Left lung (tissue), 10 donors: Measurements from ENCODE around the gene TSHZ3. TPM values are rescaled to one million over a fixed set of nuclear protein-coding genes. Genes with fewer than 3 reads are reported as not detected.

Source experiments
- ATAC-seq: fragments of 200-7000 bp; cut with Tn5 transposase; one replicate; pipeline ENCODE4 v1.9.1; 2020; ENCODE audit warnings: moderate library complexity
- DNase-seq, 4 donors: peaks; one replicate each; pipeline ENCODE4 v3.0.0-alpha.2; 2013 to 2020
- H3K27ac ChIP-seq, 2 donors: fragments of 200-600 bp; sonication (generic) in 1 of 2; one replicate each; pipeline versions ENCODE4 v1.5.0 to v1.8.0; 2020 to 2021
- H3K27me3 ChIP-seq, 2 donors: fragments of 200-600 bp; sonication (generic) in 1 of 2; one replicate each; pipeline versions ENCODE4 v1.5.0 to v1.8.0; 2020 to 2021
- H3K36me3 ChIP-seq, 2 donors: fragments of 200-600 bp; sonication (generic) in 1 of 2; one replicate each; pipeline versions ENCODE4 v1.5.0 to v1.8.0; 2020 to 2021
- H3K4me1 ChIP-seq, 2 donors: fragments of 200-600 bp; one replicate each; pipeline ENCODE4 v1.8.0; 2021
- H3K4me3 ChIP-seq, 2 donors: fragments of 200-600 bp; sonication (generic) in 1 of 2; one replicate each; pipeline versions ENCODE4 v1.5.0 to v1.8.0; 2020 to 2021; ENCODE audit warnings: mild to moderate bottlenecking in 1 of 2
- H3K9me3 ChIP-seq, 2 donors: fragments of 200-600 bp; sonication (generic) in 1 of 2; one replicate each; pipeline versions ENCODE4 v1.5.0 to v1.8.0; 2020 to 2021
- CTCF ChIP-seq, 2 donors: fragments of 200-600 bp; sonication (generic) in 1 of 2; IDR thresholded peaks; one replicate each; pipeline versions ENCODE4 v1.5.0 to v1.8.0; 2021; ENCODE audit warnings: antibody characterized with exemption in 2 of 2
- intact Hi-C, 2 donors: fragments of 100-400 bp; cut with DNase I; formaldehyde crosslinking; loops; one replicate each; pipeline versions ENCODE4 v1.11.2 to v1.14.2; 2022
- polyA plus RNA-seq, 6 donors: library from polyadenylated mRNA; unstranded; fragments of 120-200 nt; gene quantifications; one replicate each; pipeline ENCODE4 v1.2.1, GENCODE V29; 2013; ENCODE audit not compliant: insufficient read length in 6 of 6
- total RNA-seq, 2 donors: library from RNA; stranded (reverse); fragmentation: NEBNext Ultra II Directional; extraction: Animal tissue kit (Norgen Biotek cat#: 25700); gene quantifications; one replicate each; pipeline ENCODE4 v1.2.1, GENCODE V29; 2021
- donor health status: DM: no; HTN: yes; CAD: no.
- donor health status: DM: no; HTN: no; CAD: no.

The TSHZ3 gene
- total and polyA plus RNA-seq, 8 donors: 6.7 to 42.9 (median 35.2) TPM

GRCh38 chr19:31385744-31386143 is 36.5 kb upstream of the TSHZ3 start:
- no peaks in the 10 kb centered on the region for H3K4me1 ChIP-seq
- no peaks in the 10 kb centered on the region for H3K36me3 ChIP-seq
- DNase-seq: no peak
- H3K9me3 ChIP-seq: no peaks in the 10 kb centered on the region
- H3K27me3 ChIP-seq: peaks cover 0 to 4% of the 10 kb centered on the region in 2 donors
- intact Hi-C loops: no loop called here
- H3K4me3 ChIP-seq: no peak overlapping the region
- TF ChIP-seq CTCF (IDR thresholded peaks at IDR 0.05): no peak
- ATAC-seq: no peak
- no peak overlapping the region for H3K27ac ChIP-seq

GRCh38 chr19:31383553-31383952 is 34.3 kb upstream of the TSHZ3 start:
- DNase-seq (no peak), ATAC-seq (no peak)
- Histone ChIP-seq H3K4me3 (no peak overlapping the region), H3K27me3 (peaks cover 0 to 4% of the 10 kb centered on the region in 2 donors), H3K27ac (no peak overlapping the region), H3K4me1 (no peaks in the 10 kb centered on the region), H3K9me3 (no peaks in the 10 kb centered on the region), H3K36me3 (no peaks in the 10 kb centered on the region)
- intact Hi-C loops: no loop called here
- no peak for TF ChIP-seq CTCF (IDR thresholded peaks at IDR 0.05)

GRCh38 chr19:31380854-31381253 is 31.6 kb upstream of the TSHZ3 start:
- no peak for DNase-seq
- intact Hi-C loops: no loop called here
- Histone ChIP-seq H3K27me3 (peaks cover 0 to 4% of the 10 kb centered on the region in 2 donors), H3K27ac (no peak overlapping the region), H3K36me3 (no peaks in the 10 kb centered on the region), H3K4me3 (no peak overlapping the region), H3K9me3 (no peaks in the 10 kb centered on the region), H3K4me1 (no peaks in the 10 kb centered on the region)
- ATAC-seq: no peak
- TF ChIP-seq CTCF (IDR thresholded peaks at IDR 0.05): no peak

GRCh38 chr19:31378404-31378803 is 29.2 kb upstream of the TSHZ3 start:
- ATAC-seq (peak; percentile 76), DNase-seq (peak in 1 of 4 donors; percentile 45)
- peak overlapping the region in 1 of 2 donors; percentile 19 for H3K27ac ChIP-seq
- no peak for TF ChIP-seq CTCF (IDR thresholded peaks at IDR 0.05)
- no peaks in the 10 kb centered on the region for H3K9me3 ChIP-seq
- intact Hi-C loops: no loop called here
- H3K36me3 ChIP-seq: no peaks in the 10 kb centered on the region
- no peaks in the 10 kb centered on the region for H3K4me1 ChIP-seq
- H3K27me3 ChIP-seq: no peaks in the 10 kb centered on the region
- H3K4me3 ChIP-seq: no peak overlapping the region

GRCh38 chr19:31377736-31378135 is 28.5 kb upstream of the TSHZ3 start:
- Histone ChIP-seq H3K27ac (peak overlapping the region; percentile 7 to 19), H3K27me3 (no peaks in the 10 kb centered on the region), H3K9me3 (peaks cover 0 to 4% of the 10 kb centered on the region in 2 donors), H3K36me3 (no peaks in the 10 kb centered on the region), H3K4me3 (no peak overlapping the region), H3K4me1 (no peaks in the 10 kb centered on the region)
- ATAC-seq (no peak), DNase-seq (no peak)
- TF ChIP-seq CTCF (IDR thresholded peaks at IDR 0.05): no peak
- intact Hi-C loops: no loop called here
